PC-3 (cell line): ENCODE measurements around the gene TPD52L1.

Experiments used
- CTCF ChIP-seq: fragments of 300-600 bp; sonication (generic); conservative IDR thresholded peaks from 2 replicates; pipeline ENCODE4 v1.5.1; 2017; ENCODE audit warnings: antibody characterized with exemption, low read depth, mild to moderate bottlenecking, low read length
- EZH2 ChIP-seq: fragments of 300-600 bp; sonication (generic); IDR thresholded peaks from one replicate; pipeline ENCODE4 v1.6.1; 2017; ENCODE audit warnings: antibody characterized with exemption, mild to moderate bottlenecking, low read length; ENCODE audit not compliant: unreplicated experiment
- EZH2phosphoT487 ChIP-seq: fragments of 300-600 bp; sonication (generic); IDR thresholded peaks from 2 replicates; pipeline ENCODE4 v1.6.1; 2018; ENCODE audit warnings: mild to moderate bottlenecking, antibody characterized with exemption, low read length, borderline replicate concordance

- no peak for TF ChIP-seq CTCF
- no peak for TF ChIP-seq EZH2
- TF ChIP-seq EZH2phosphoT487 = no peak
Measured at GRCh38 chr6:125274935-125275334, 121.4 kb downstream of the TPD52L1 start.
